ENCODE data around the gene SPATA21. TPM values are rescaled to one million over a fixed set of nuclear protein-coding genes. Genes with fewer than 3 reads are reported as not detected.

Gene SPATA21
- polyA plus RNA-seq, 2 of the 4 experiments (the other 2 are of a cell fraction) = 0.08 to 0.09 TPM

DNA sequence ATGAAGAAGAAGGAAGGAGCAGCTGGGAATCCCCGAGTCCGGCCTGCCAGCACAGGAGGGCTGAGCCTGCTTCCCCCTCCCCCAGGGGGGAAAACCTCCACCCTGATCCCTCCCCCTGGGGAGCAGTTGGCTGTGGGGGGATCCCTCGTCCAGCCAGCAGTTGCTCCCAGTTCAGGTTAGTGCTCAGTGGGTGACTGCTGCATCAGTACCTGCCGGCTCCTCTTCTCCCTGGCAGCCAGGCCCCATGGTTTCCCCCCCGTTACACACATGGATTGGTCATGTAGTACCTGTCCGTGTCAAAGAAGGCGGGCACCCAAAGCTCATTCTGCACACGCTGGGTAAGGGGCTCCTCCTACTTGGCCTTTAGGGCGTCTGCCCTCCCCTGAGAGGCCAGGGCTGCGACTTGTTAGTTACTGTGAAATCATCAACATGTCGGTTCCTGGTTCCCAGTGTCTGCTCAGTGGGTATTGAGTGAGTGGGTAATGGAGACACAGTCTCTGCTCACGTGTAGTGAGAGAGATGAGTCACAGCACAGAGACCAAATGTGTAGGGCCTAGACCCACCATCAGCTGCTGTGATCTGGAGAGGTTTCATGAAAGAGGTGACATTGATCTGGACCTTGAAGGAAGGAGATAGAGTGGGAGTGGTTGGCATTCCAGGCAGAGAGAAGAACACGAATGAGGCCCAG, 14.8 kb upstream of the SPATA21 start:
- H3K9me3 ChIP-seq = no peaks in the 10 kb centered on the region
- H3K4me3 ChIP-seq = no peak overlapping the region
- POLR2A ChIA-PET = no interaction called here
- CTCF ChIA-PET = interaction anchor here (5.9 kb wide), 1 partner anchor 12 kb away, joined by 30 read pairs; the partner anchor contains the start of gene NECAP2
- no peak for FAIRE-seq
- 91% methylated on average over 12 of the region's 13 CpGs for WGBS (ENCODE audit: missing lambda C conversion rate)
- H3K4me2 ChIP-seq = no peak overlapping the region
- TF ChIP-seq TP53 (CRISPR knock-in tag; IDR thresholded peaks at IDR 0.05) (no peak), HEYL (CRISPR knock-in tag; IDR thresholded peaks at IDR 0.05) (no peak), RFX5 (IDR thresholded peaks at IDR 0.05) (no peak), EHF (CRISPR knock-in tag; IDR thresholded peaks at IDR 0.05) (no peak), ESRRA (IDR thresholded peaks at IDR 0.05; ENCODE audit: borderline replicate concordance, low read length) (no peak), KDM1A (IDR thresholded peaks at IDR 0.05; ENCODE audit: low read depth) (no peak), RCOR1 (IDR thresholded peaks at IDR 0.05; ENCODE audit: low read depth, low read length) (no peak), NFE2L2 (conservative IDR thresholded peaks at IDR 0.05; ENCODE audit: low read length) (no peak), GATA3 (IDR thresholded peaks at IDR 0.05; ENCODE audit: borderline replicate concordance) (no peak), FOXS1 (CRISPR knock-in tag; IDR thresholded peaks at IDR 0.05) (no peak), KDM5A (IDR thresholded peaks at IDR 0.05) (no peak), SMC3 (IDR thresholded peaks at IDR 0.05) (no peak), PBX3 (IDR thresholded peaks at IDR 0.05) (no peak)
- TF ChIP-seq, protein P1, sequence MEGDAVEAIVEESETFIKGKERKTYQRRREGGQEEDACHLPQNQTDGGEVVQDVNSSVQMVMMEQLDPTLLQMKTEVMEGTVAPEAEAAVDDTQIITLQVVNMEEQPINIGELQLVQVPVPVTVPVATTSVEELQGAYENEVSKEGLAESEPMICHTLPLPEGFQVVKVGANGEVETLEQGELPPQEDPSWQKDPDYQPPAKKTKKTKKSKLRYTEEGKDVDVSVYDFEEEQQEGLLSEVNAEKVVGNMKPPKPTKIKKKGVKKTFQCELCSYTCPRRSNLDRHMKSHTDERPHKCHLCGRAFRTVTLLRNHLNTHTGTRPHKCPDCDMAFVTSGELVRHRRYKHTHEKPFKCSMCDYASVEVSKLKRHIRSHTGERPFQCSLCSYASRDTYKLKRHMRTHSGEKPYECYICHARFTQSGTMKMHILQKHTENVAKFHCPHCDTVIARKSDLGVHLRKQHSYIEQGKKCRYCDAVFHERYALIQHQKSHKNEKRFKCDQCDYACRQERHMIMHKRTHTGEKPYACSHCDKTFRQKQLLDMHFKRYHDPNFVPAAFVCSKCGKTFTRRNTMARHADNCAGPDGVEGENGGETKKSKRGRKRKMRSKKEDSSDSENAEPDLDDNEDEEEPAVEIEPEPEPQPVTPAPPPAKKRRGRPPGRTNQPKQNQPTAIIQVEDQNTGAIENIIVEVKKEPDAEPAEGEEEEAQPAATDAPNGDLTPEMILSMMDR (IDR thresholded peaks at IDR 0.05) = no peak
- H3K27ac ChIP-seq = no peak overlapping the region
- H3K4me1 ChIP-seq = peaks cover 2% of the 10 kb centered on the region; the same call in 2 of the 3 replicates
- ATAC-seq = no peak
- no peak for DNase-seq (ENCODE audit: low read depth in 1 of 2, low spot score in 1 of 2)

- TF ChIP-seq, protein P1 (IDR thresholded peaks at IDR 0.05) = no peak
- TF ChIP-seq CBX8 (IDR thresholded peaks at IDR 0.05) (no peak), EP300 (IDR thresholded peaks at IDR 0.05) (no peak), CHD4 (IDR thresholded peaks at IDR 0.05; ENCODE audit: borderline replicate concordance) (no peak), HEYL (CRISPR knock-in tag; IDR thresholded peaks at IDR 0.05) (no peak), NPAS2 (CRISPR knock-in tag; IDR thresholded peaks at IDR 0.05; ENCODE audit: borderline replicate concordance) (no peak), ELK1 (IDR thresholded peaks at IDR 0.05; ENCODE audit: low read depth, low read length) (no peak), TFCP2L1 (CRISPR knock-in tag; IDR thresholded peaks at IDR 0.05) (no peak), ZFP36 (IDR thresholded peaks at IDR 0.05; ENCODE audit: borderline replicate concordance, partially characterized antibody) (no peak), PBX3 (IDR thresholded peaks at IDR 0.05) (no peak), BCL3 (IDR thresholded peaks at IDR 0.05) (no peak), JUNB (IDR thresholded peaks at IDR 0.05) (no peak), FOSB (CRISPR knock-in tag; IDR thresholded peaks at IDR 0.05) (no peak)
- TF ChIP-seq, protein P2, sequence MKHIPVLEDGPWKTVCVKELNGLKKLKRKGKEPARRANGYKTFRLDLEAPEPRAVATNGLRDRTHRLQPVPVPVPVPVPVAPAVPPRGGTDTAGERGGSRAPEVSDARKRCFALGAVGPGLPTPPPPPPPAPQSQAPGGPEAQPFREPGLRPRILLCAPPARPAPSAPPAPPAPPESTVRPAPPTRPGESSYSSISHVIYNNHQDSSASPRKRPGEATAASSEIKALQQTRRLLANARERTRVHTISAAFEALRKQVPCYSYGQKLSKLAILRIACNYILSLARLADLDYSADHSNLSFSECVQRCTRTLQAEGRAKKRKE (CRISPR knock-in tag; IDR thresholded peaks at IDR 0.05; ENCODE audit: low read depth) = no peak
- POLR2A ChIA-PET = no interaction called here
- H3K4me3 ChIP-seq = no peak overlapping the region
- CTCF ChIA-PET = interaction anchor here (5.9 kb wide), 1 partner anchor 11 kb away, joined by 30 read pairs; the partner anchor contains the start of gene NECAP2
- no peak for ATAC-seq
- no peak for DNase-seq (ENCODE audit: low read depth in 1 of 2, low spot score in 1 of 2)
- H3K4me1 ChIP-seq = no peaks in the 10 kb centered on the region
- no peak overlapping the region for H3K4me2 ChIP-seq
- no peak for FAIRE-seq
- H3K27ac ChIP-seq = no peak overlapping the region
- 73% methylated on average over 6 of the region's 6 CpGs for WGBS (ENCODE audit: missing lambda C conversion rate)
- no peaks in the 10 kb centered on the region for H3K9me3 ChIP-seq
Measured at GRCh38 chr1:16450863-16451481, 13.7 kb upstream of the SPATA21 start.
